ENCODE results near the gene NEDD4L.

DNA sequence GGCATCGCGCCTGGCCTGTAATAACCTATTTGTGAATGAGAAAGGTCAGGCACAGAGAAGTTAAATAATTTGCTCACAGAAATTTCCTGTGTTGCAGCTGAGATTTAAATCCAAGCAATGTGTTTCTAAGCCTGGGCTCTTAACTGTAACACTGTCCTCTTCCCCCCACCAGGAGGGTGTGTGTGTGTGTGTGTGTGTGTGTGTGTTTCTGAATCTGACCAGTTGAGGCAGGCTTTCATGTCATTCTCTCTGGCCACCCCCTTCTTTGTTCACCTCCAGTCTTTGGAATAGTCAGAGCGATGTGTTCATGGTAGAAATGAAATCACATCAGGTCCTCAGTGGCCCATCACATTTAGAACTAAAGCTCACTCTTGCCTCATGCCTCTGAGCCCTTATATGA is 81.2 kb downstream of the NEDD4L start:
- TF ChIP-seq RAD21 (IDR thresholded peaks at IDR 0.05) (no peak), TAF1 (conservative IDR thresholded peaks at IDR 0.05) (no peak), YY1 (IDR thresholded peaks at IDR 0.05) (no peak), REST (IDR thresholded peaks at IDR 0.05) (no peak), JUND (IDR thresholded peaks at IDR 0.05) (no peak), RXRA (IDR thresholded peaks at IDR 0.05) (no peak)
- TF ChIP-seq, protein P1, sequence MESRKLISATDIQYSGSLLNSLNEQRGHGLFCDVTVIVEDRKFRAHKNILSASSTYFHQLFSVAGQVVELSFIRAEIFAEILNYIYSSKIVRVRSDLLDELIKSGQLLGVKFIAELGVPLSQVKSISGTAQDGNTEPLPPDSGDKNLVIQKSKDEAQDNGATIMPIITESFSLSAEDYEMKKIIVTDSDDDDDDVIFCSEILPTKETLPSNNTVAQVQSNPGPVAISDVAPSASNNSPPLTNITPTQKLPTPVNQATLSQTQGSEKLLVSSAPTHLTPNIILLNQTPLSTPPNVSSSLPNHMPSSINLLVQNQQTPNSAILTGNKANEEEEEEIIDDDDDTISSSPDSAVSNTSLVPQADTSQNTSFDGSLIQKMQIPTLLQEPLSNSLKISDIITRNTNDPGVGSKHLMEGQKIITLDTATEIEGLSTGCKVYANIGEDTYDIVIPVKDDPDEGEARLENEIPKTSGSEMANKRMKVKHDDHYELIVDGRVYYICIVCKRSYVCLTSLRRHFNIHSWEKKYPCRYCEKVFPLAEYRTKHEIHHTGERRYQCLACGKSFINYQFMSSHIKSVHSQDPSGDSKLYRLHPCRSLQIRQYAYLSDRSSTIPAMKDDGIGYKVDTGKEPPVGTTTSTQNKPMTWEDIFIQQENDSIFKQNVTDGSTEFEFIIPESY (IDR thresholded peaks at IDR 0.05), result no peak
- TF ChIP-seq, protein P2, sequence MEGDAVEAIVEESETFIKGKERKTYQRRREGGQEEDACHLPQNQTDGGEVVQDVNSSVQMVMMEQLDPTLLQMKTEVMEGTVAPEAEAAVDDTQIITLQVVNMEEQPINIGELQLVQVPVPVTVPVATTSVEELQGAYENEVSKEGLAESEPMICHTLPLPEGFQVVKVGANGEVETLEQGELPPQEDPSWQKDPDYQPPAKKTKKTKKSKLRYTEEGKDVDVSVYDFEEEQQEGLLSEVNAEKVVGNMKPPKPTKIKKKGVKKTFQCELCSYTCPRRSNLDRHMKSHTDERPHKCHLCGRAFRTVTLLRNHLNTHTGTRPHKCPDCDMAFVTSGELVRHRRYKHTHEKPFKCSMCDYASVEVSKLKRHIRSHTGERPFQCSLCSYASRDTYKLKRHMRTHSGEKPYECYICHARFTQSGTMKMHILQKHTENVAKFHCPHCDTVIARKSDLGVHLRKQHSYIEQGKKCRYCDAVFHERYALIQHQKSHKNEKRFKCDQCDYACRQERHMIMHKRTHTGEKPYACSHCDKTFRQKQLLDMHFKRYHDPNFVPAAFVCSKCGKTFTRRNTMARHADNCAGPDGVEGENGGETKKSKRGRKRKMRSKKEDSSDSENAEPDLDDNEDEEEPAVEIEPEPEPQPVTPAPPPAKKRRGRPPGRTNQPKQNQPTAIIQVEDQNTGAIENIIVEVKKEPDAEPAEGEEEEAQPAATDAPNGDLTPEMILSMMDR (IDR thresholded peaks at IDR 0.05; ENCODE audit: low read depth, low read length, missing input control), result no peak

Data from liver (tissue), 3 donors.